Mucosa of descending colon (tissue), 3 donors: ENCODE results near the gene NAXD. TPM values are rescaled to one million over a fixed set of nuclear protein-coding genes. Genes with fewer than 3 reads are reported as not detected.
A peak's percentile ranks its signal among the peaks of the same experiment; 100 is the strongest.

ENCODE experiments used
- ATAC-seq: fragments of 200-7000 bp; cut with Tn5 transposase; one replicate; pipeline ENCODE4 v1.9.1; 2020; ENCODE audit warnings: mild to moderate bottlenecking, moderate library complexity
- DNase-seq, 3 donors: peaks; one replicate each; pipeline ENCODE4 v3.0.0-alpha.2; 2020
- H3K36me3 ChIP-seq: fragments of 200-600 bp; one replicate; pipeline ENCODE4 v1.8.0; 2021; ENCODE audit warnings: low read depth, mild to moderate bottlenecking
- H3K4me1 ChIP-seq: fragments of 200-600 bp; one replicate; pipeline ENCODE4 v1.8.0; 2021; ENCODE audit warnings: low read depth, mild to moderate bottlenecking
- H3K4me3 ChIP-seq: fragments of 200-600 bp; one replicate; pipeline ENCODE4 v1.8.0; 2021; ENCODE audit warnings: mild to moderate bottlenecking
- H3K9me3 ChIP-seq: fragments of 200-600 bp; one replicate; pipeline ENCODE4 v1.8.0; 2021; ENCODE audit warnings: mild to moderate bottlenecking
- intact Hi-C, 2 donors: fragments of 100-400 bp; cut with DNase I in 1 of 2; cut with micrococcal nuclease in 1 of 2; formaldehyde crosslinking; loops; one replicate each; pipeline versions ENCODE4 v1.11.0 to v1.11.1; 2022; cut with DNase I, micrococcal nuclease
- total RNA-seq, 3 donors: library from RNA; stranded (reverse); fragmentation: NEBNext Ultra II Directional in 2 of 3; extraction: Animal tissue kit (Norgen Biotek cat#: 25700) in 2 of 3; gene quantifications; one replicate each; pipeline versions ENCODE4 v1.2.1 to v1.2.4, GENCODE V29; 2021 to 2023
- TF ChIP-seq, protein P1 (sequence below): fragments of 200-600 bp; IDR thresholded peaks from one replicate; pipeline ENCODE4 v1.8.0; 2022; ENCODE audit warnings: antibody characterized with exemption, mild to moderate bottlenecking
- donor health status: DM: no; HTN: no; CAD: no; lungs with moderate emphysema.
- donor health status: DM: no; HTN: no; CAD: no.
- donor health status: DM: no; HTN: yes; CAD: no.

Gene NAXD
- total RNA-seq, 3 donors from 2014 or later = 32.8 to 49.6 (median 38.8) TPM

GRCh38 chr13:110683203-110683883 lies 68.0 kb downstream of the NAXD start:
- no peaks in the 10 kb centered on the region for H3K4me1 ChIP-seq
- no peaks in the 10 kb centered on the region for H3K36me3 ChIP-seq
- DNase-seq (peak in 1 of 3 donors; percentile 18), ATAC-seq (peak; percentile 35)
- TF ChIP-seq, protein P1, sequence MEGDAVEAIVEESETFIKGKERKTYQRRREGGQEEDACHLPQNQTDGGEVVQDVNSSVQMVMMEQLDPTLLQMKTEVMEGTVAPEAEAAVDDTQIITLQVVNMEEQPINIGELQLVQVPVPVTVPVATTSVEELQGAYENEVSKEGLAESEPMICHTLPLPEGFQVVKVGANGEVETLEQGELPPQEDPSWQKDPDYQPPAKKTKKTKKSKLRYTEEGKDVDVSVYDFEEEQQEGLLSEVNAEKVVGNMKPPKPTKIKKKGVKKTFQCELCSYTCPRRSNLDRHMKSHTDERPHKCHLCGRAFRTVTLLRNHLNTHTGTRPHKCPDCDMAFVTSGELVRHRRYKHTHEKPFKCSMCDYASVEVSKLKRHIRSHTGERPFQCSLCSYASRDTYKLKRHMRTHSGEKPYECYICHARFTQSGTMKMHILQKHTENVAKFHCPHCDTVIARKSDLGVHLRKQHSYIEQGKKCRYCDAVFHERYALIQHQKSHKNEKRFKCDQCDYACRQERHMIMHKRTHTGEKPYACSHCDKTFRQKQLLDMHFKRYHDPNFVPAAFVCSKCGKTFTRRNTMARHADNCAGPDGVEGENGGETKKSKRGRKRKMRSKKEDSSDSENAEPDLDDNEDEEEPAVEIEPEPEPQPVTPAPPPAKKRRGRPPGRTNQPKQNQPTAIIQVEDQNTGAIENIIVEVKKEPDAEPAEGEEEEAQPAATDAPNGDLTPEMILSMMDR = no peak
- H3K9me3 ChIP-seq = no peaks in the 10 kb centered on the region
- intact Hi-C loops = no loop called here
- no peak overlapping the region for H3K4me3 ChIP-seq

GRCh38 chr13:110683921-110684320 lies 68.6 kb downstream of the NAXD start:
- Histone ChIP-seq H3K36me3 (no peaks in the 10 kb centered on the region), H3K9me3 (no peaks in the 10 kb centered on the region), H3K4me1 (no peaks in the 10 kb centered on the region), H3K4me3 (no peak overlapping the region)
- DNase-seq (no peak), ATAC-seq (no peak)
- TF ChIP-seq, protein P1 = no peak
- intact Hi-C loops = no loop called here

- H3K4me1 ChIP-seq = no peaks in the 10 kb centered on the region
- intact Hi-C loops = no loop called here
- no peak overlapping the region for H3K4me3 ChIP-seq
- no peak for ATAC-seq
- no peaks in the 10 kb centered on the region for H3K9me3 ChIP-seq
- H3K36me3 ChIP-seq = no peaks in the 10 kb centered on the region
- DNase-seq = no peak
- TF ChIP-seq, protein P1 = no peak
These were observed 69.2 kb downstream of the NAXD start for GRCh38 chr13:110684388-110685056.

- H3K4me3 ChIP-seq = no peak overlapping the region
- intact Hi-C loops = no loop called here
- H3K4me1 ChIP-seq = no peaks in the 10 kb centered on the region
- ATAC-seq (peak; percentile 82), DNase-seq (no peak)
- no peaks in the 10 kb centered on the region for H3K9me3 ChIP-seq
- H3K36me3 ChIP-seq = no peaks in the 10 kb centered on the region
- TF ChIP-seq, protein P1 = no peak
These were observed 70.1 kb downstream of the NAXD start for GRCh38 chr13:110685305-110686020.

GRCh38 chr13:110687736-110688135 lies 72.4 kb downstream of the NAXD start:
- intact Hi-C loops = no loop called here
- TF ChIP-seq, protein P1 = no peak
- Histone ChIP-seq H3K4me1 (no peaks in the 10 kb centered on the region), H3K4me3 (no peak overlapping the region), H3K36me3 (no peaks in the 10 kb centered on the region), H3K9me3 (no peaks in the 10 kb centered on the region)
- no peak for ATAC-seq
- DNase-seq = no peak
